H9 (cell line): ENCODE measurements around the gene IER5L. TPM values are rescaled to one million over a fixed set of nuclear protein-coding genes. Genes with fewer than 3 reads are reported as not detected.

ENCODE experiments used
- DNase-seq: peaks from one replicate; pipeline ENCODE4 v3.0.0-alpha.2; 2017
- H2AFZ ChIP-seq: one replicate; pipeline ENCODE4 v1.6.1; 2013; ENCODE audit warnings: mild to moderate bottlenecking, low read length, control low read depth, moderate library complexity
- H2AK5ac ChIP-seq: 2 replicates; pipeline ENCODE4 v1.6.1; 2013; ENCODE audit warnings: low read length, control low read depth, mixed read lengths; ENCODE audit not compliant: insufficient read length
- H2BK120ac ChIP-seq: one replicate; pipeline ENCODE4 v1.6.1; 2013; ENCODE audit warnings: low read depth, mild to moderate bottlenecking, low read length, control low read depth, inconsistent platforms; ENCODE audit not compliant: poor library complexity, severe bottlenecking
- H2BK12ac ChIP-seq: 2 replicates; pipeline ENCODE4 v1.6.1; 2013; ENCODE audit warnings: low read length, control low read depth, mixed read lengths, low read depth; ENCODE audit not compliant: insufficient read length
- H2BK15ac ChIP-seq: 2 replicates; pipeline ENCODE4 v1.6.1; 2013; ENCODE audit warnings: low read depth, low read length, control low read depth
- H2BK20ac ChIP-seq: one replicate; pipeline ENCODE4 v1.6.1; 2013; ENCODE audit warnings: low read depth, mild to moderate bottlenecking, low read length, control low read depth, inconsistent platforms; ENCODE audit not compliant: poor library complexity, severe bottlenecking
- H2BK5ac ChIP-seq: 2 replicates; pipeline ENCODE4 v1.6.1; 2013; ENCODE audit warnings: low read length, control low read depth, mixed read lengths; ENCODE audit not compliant: insufficient read length
- H3K14ac ChIP-seq: 2 replicates; pipeline ENCODE4 v1.6.1; 2013; ENCODE audit warnings: low read length, control low read depth; ENCODE audit not compliant: insufficient read depth
- H3K18ac ChIP-seq: 2 replicates; pipeline ENCODE4 v1.6.1; 2013; ENCODE audit warnings: low read depth, mild to moderate bottlenecking, mixed read lengths, low read length, control low read depth; ENCODE audit not compliant: insufficient read length
- H3K23ac ChIP-seq: 2 replicates; pipeline ENCODE4 v1.6.1; 2013; ENCODE audit warnings: low read length, control low read depth, mixed read lengths, low read depth; ENCODE audit not compliant: insufficient read length
- H3K23me2 ChIP-seq: 2 replicates; pipeline ENCODE4 v1.6.1; 2013; ENCODE audit warnings: low read depth, mild to moderate bottlenecking, mixed read lengths, low read length, control low read depth; ENCODE audit not compliant: insufficient read length, poor library complexity, severe bottlenecking
- H3K27ac ChIP-seq: 2 replicates; pipeline ENCODE4 v1.5.1; 2013; ENCODE audit warnings: low read length, control low read depth, mixed read lengths, low read depth; ENCODE audit not compliant: insufficient read length
- H3K27me3 ChIP-seq: 2 replicates; pipeline ENCODE4 v1.6.1; 2013; ENCODE audit warnings: low read length, control low read depth, inconsistent platforms; ENCODE audit not compliant: insufficient read depth
- H3K4ac ChIP-seq: 2 replicates; pipeline ENCODE4 v1.6.1; 2013; ENCODE audit warnings: low read depth, mild to moderate bottlenecking, control low read depth, inconsistent platforms, low read length, moderate library complexity
- H3K4me1 ChIP-seq: 2 replicates; pipeline ENCODE4 v1.6.1; 2013; ENCODE audit warnings: low read length, control low read depth, inconsistent platforms; ENCODE audit not compliant: insufficient read depth
- H3K4me2 ChIP-seq: 2 replicates; pipeline ENCODE4 v1.6.1; 2013; ENCODE audit warnings: low read length, control low read depth, mixed read lengths; ENCODE audit not compliant: insufficient read length, insufficient read depth
- H3K56ac ChIP-seq: 2 replicates; pipeline ENCODE4 v1.6.1; 2013; ENCODE audit warnings: low read depth, mild to moderate bottlenecking, mixed read lengths, low read length, control low read depth; ENCODE audit not compliant: insufficient read length
- H3K79me1 ChIP-seq: 2 replicates; pipeline ENCODE4 v1.6.1; 2013; ENCODE audit warnings: low read depth, mild to moderate bottlenecking, moderate library complexity, low read length, control low read depth, inconsistent platforms; ENCODE audit not compliant: insufficient read depth, poor library complexity, severe bottlenecking
- H3K79me2 ChIP-seq: 2 replicates; pipeline ENCODE4 v1.6.1; 2013; ENCODE audit warnings: low read length, control low read depth, inconsistent platforms; ENCODE audit not compliant: insufficient read depth
- H3K9ac ChIP-seq: 2 replicates; pipeline ENCODE4 v1.6.1; 2013; ENCODE audit warnings: low read length, control low read depth, mixed read lengths; ENCODE audit not compliant: insufficient read length; ENCODE audit errors: extremely low read depth
- H3K9me3 ChIP-seq: one replicate; pipeline ENCODE4 v1.6.1; 2013; ENCODE audit warnings: low read depth, low read length, inconsistent platforms; ENCODE audit not compliant: control insufficient read depth
- H3T11ph ChIP-seq: one replicate; pipeline ENCODE4 v1.6.1; 2013; ENCODE audit warnings: mild to moderate bottlenecking, low read length, control low read depth, inconsistent platforms
- H4K20me1 ChIP-seq: one replicate; pipeline ENCODE4 v1.6.1; 2013; ENCODE audit not compliant: control insufficient read depth, insufficient read length, insufficient read depth
- H4K5ac ChIP-seq: 2 replicates; pipeline ENCODE4 v1.6.1; 2013; ENCODE audit warnings: low read depth, mild to moderate bottlenecking, mixed read lengths, low read length, control low read depth; ENCODE audit not compliant: insufficient read length
- H4K8ac ChIP-seq: replicated peaks from 2 replicates; pipeline ENCODE4 v1.6.1; 2013; ENCODE audit warnings: low read length, control low read depth, mixed read lengths, low read depth; ENCODE audit not compliant: insufficient read length
- H4K91ac ChIP-seq: 2 replicates; pipeline ENCODE4 v1.6.1; 2013; ENCODE audit warnings: low read depth, mild to moderate bottlenecking, moderate library complexity, mixed read lengths, low read length, control low read depth; ENCODE audit not compliant: insufficient read length
- H3K27ac Mint-ChIP-seq, 3 experiments: 2 replicates in 2 of 3; 3 replicates in 1 of 3; pipeline ENCODE4 v1.8.0; 2020 to 2021; ENCODE audit warnings: mixed read lengths in 3 of 3, mild to moderate bottlenecking in 1 of 3, moderate library complexity in 1 of 3
- H3K27me3 Mint-ChIP-seq: 2 replicates; pipeline ENCODE4 v1.8.0; 2021; ENCODE audit warnings: low read depth, mild to moderate bottlenecking, moderate library complexity, mixed read lengths
- H3K36me3 Mint-ChIP-seq, 3 experiments: 2 replicates in 2 of 3; 3 replicates in 1 of 3; pipeline ENCODE4 v1.8.0; 2020 to 2021; ENCODE audit warnings: low read depth in 3 of 3, mixed read lengths in 3 of 3; ENCODE audit not compliant: insufficient read depth in 1 of 3
- H3K4me1 Mint-ChIP-seq, 2 experiments: 2 replicates each; pipeline ENCODE4 v1.8.0; 2020; ENCODE audit warnings: mixed read lengths in 2 of 2
- H3K4me3 Mint-ChIP-seq, 2 experiments: 2 replicates in 1 of 2; 3 replicates in 1 of 2; pipeline ENCODE4 v1.8.0; 2020 to 2021; ENCODE audit warnings: mild to moderate bottlenecking in 2 of 2, mixed read lengths in 2 of 2, moderate library complexity in 1 of 2
- H3K9me3 Mint-ChIP-seq, 2 experiments: 2 replicates in 1 of 2; 3 replicates in 1 of 2; pipeline ENCODE4 v1.8.0; 2020; ENCODE audit warnings: mild to moderate bottlenecking in 2 of 2, mixed read lengths in 2 of 2, moderate library complexity in 1 of 2
- WGBS: extraction: QIAGEN DNeasy Blood & Tissue Kit; methylation state at CpG from one replicate; pipeline ENCODE4 v1.1.7; 2013; ENCODE audit warnings: missing lambda C conversion rate, low lambda C conversion rate, mixed read lengths; ENCODE audit not compliant: insufficient read length; ENCODE audit errors: extremely low coverage; 5-methylcytosine and 5-hydroxymethylcytosine counted together
- total RNA-seq: library from RNA; stranded (reverse); gene quantifications from 2 replicates; pipeline ENCODE4 v1.2.1, GENCODE V29; 2021
- TF ChIP-seq, protein P1 (sequence below): fragments of 200-600 bp; sonication (generic); conservative IDR thresholded peaks from 3 replicates; pipeline ENCODE4 v1.8.0; 2021; ENCODE audit warnings: antibody characterized with exemption, mild to moderate bottlenecking

Gene IER5L
- total RNA-seq, 1 experiment from 2014 or later: 1.0 TPM

DNA sequence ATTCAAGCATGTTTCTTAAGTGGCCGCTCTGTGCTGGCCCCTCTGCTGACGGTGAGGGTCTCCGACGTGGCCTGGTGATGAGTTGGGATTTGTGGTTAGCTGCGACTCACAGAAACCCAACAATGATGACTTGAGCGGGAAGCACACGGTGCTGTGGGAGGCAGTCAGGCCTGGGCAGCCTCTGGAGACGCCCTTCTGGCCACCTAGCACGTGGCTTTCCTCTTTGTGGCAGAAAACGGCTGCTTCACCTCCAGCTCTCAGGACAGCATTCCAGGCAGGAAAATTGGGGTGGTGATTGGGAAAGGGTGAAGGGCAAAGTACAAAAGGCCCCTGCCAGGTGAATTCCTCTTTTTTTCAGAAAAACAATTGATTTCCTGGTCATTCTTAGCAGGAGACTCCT lies 17.5 kb upstream of the IER5L start:
- Histone ChIP-seq H3K9ac (no peak overlapping the region), H4K91ac (no peak overlapping the region), H3T11ph (no peak overlapping the region), H3K27me3 (no peaks in the 10 kb centered on the region; the same call in 1 of the 2 replicates), H2BK20ac (no peak overlapping the region), H4K20me1 (no peaks in the 10 kb centered on the region), H3K14ac (no peak overlapping the region), H2BK15ac (no peak overlapping the region), H3K4ac (no peak overlapping the region), H4K5ac (no peak overlapping the region), H2BK5ac (no peak overlapping the region), H3K79me1 (no peaks in the 10 kb centered on the region), H2AK5ac (no peak overlapping the region), H3K56ac (no peak overlapping the region), H4K8ac (no peak overlapping the region), H3K23me2 (no peaks in the 10 kb centered on the region), H3K79me2 (no peaks in the 10 kb centered on the region), H2AFZ (no peak overlapping the region), H3K4me2 (no peak overlapping the region), H3K4me1 (no peaks in the 10 kb centered on the region; the same call in 1 of the 2 replicates), H2BK12ac (no peak overlapping the region), H3K18ac (no peak overlapping the region), H3K9me3 (no peaks in the 10 kb centered on the region), H3K23ac (no peak overlapping the region), H2BK120ac (no peak overlapping the region), H3K27ac (no peak overlapping the region)
- H3K4me1 Mint-ChIP-seq: peaks cover 19 to 32% of the 10 kb centered on the region in 2 experiments
- H3K4me3 Mint-ChIP-seq: no peak overlapping the region
- H3K36me3 Mint-ChIP-seq: no peaks in the 10 kb centered on the region
- no CpG with 5 or more reads among the region's 10 CpGs for WGBS
- H3K27ac Mint-ChIP-seq: no peak overlapping the region
- H3K9me3 Mint-ChIP-seq: peaks cover 8 to 10% of the 10 kb centered on the region in 2 experiments; a peak in 3 of 5 replicates
- peaks cover 93% of the 10 kb centered on the region for H3K27me3 Mint-ChIP-seq
- no peak for DNase-seq
- TF ChIP-seq, protein P1, sequence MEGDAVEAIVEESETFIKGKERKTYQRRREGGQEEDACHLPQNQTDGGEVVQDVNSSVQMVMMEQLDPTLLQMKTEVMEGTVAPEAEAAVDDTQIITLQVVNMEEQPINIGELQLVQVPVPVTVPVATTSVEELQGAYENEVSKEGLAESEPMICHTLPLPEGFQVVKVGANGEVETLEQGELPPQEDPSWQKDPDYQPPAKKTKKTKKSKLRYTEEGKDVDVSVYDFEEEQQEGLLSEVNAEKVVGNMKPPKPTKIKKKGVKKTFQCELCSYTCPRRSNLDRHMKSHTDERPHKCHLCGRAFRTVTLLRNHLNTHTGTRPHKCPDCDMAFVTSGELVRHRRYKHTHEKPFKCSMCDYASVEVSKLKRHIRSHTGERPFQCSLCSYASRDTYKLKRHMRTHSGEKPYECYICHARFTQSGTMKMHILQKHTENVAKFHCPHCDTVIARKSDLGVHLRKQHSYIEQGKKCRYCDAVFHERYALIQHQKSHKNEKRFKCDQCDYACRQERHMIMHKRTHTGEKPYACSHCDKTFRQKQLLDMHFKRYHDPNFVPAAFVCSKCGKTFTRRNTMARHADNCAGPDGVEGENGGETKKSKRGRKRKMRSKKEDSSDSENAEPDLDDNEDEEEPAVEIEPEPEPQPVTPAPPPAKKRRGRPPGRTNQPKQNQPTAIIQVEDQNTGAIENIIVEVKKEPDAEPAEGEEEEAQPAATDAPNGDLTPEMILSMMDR: no peak
